HG03439 (cell line): ENCODE results near the gene FAM156A.
"Not testable (repeated sequence)": the region's sequence is repeated elsewhere in the genome, so short reads cannot be mapped to it uniquely, and the experiment has no call there.

ENCODE experiments used
- ATAC-seq: cut with Tn5 transposase; IDR thresholded peaks from one replicate; pipeline ENCODE4 v1.9.1; 2021; ENCODE audit warnings: mild to moderate bottlenecking, moderate library complexity; ENCODE audit not compliant: unreplicated experiment

Gene FAM156A

GRCh38 chrX:52958113-52958959, at the start of gene FAM156A:
Gene FAM156A, minus strand, starts transcription at chrX:52958518. Its CDS starts 9,930 bp downstream, at chrX:52948588.
- ATAC-seq: peak; percentile 86

- no peak for ATAC-seq
Measured at GRCh38 chrX:53005327-53005726, 47.0 kb upstream of the FAM156A start.

GRCh38 chrX:53004811-53005210, 46.5 kb upstream of the FAM156A start:
- ATAC-seq: no peak

- no peak for ATAC-seq
Measured at GRCh38 chrX:53004038-53004437, 45.7 kb upstream of the FAM156A start.

- ATAC-seq: no peak
Measured at GRCh38 chrX:53003111-53003510, 44.8 kb upstream of the FAM156A start.

GRCh38 chrX:53001958-53002357, 43.6 kb upstream of the FAM156A start:
- ATAC-seq: no peak

- no peak for ATAC-seq
Measured at GRCh38 chrX:53000447-53001135, 42.3 kb upstream of the FAM156A start.

- no peak for ATAC-seq
Measured at GRCh38 chrX:52995987-52996331, 37.6 kb upstream of the FAM156A start.

- peak; percentile 98 for ATAC-seq
Measured at GRCh38 chrX:52995135-52995986, 37.0 kb upstream of the FAM156A start.

GRCh38 chrX:52990848-52991247, 32.5 kb upstream of the FAM156A start:
- ATAC-seq: no peak

GRCh38 chrX:52990011-52990631, 31.8 kb upstream of the FAM156A start:
- ATAC-seq: peak; percentile 67

- ATAC-seq: no peak
Measured at GRCh38 chrX:52988985-52989917, 30.9 kb upstream of the FAM156A start.

GRCh38 chrX:52983321-52984000, 25.1 kb upstream of the FAM156A start:
- no peak for ATAC-seq

- no peak for ATAC-seq
Measured at GRCh38 chrX:52979993-52980392, 21.7 kb upstream of the FAM156A start.

- no peak for ATAC-seq
Measured at GRCh38 chrX:52979568-52979967, 21.2 kb upstream of the FAM156A start.

- no peak for ATAC-seq
Measured at GRCh38 chrX:52977953-52978352, 19.6 kb upstream of the FAM156A start.

- not testable (repeated sequence) for ATAC-seq
Measured at GRCh38 chrX:52975576-52975975, 17.3 kb upstream of the FAM156A start.

GRCh38 chrX:52974336-52974992, 16.1 kb upstream of the FAM156A start:
- ATAC-seq: not testable (repeated sequence)

- not testable (repeated sequence) for ATAC-seq
Measured at GRCh38 chrX:52967922-52968321, 9.6 kb upstream of the FAM156A start.
